A549 treated with dexamethasone at 1 μM for 4 hours (cell line): Measurements from ENCODE around the gene ATG4D. TPM values are rescaled to one million over a fixed set of nuclear protein-coding genes. Genes with fewer than 3 reads are reported as not detected.

Source experiments
- total RNA-seq: library from RNA; stranded (reverse); fragments of 200-300 nt; extraction: Qiagen RNA extraction; gene quantifications from 5 replicates; pipeline ENCODE4 v1.2.3, GENCODE V29; 2022

Gene ATG4D
- total RNA-seq = 16.4 to 21.2 TPM (median 20.6 TPM) in 5 replicates

GRCh38 chr19:10543420-10544241 is at the start of gene ATG4D:
Gene ATG4D (plus strand): TSS chr19:10543904. CDS start chr19:10544091, 187 bp downstream.

GRCh38 chr19:10503002-10503789 is 40.5 kb upstream of the ATG4D start, which contains the start of gene KEAP1:
Gene KEAP1 (minus strand): TSS chr19:10503356. CDS start chr19:10500033, 3,323 bp downstream.

GRCh38 chr19:10517361-10517759 is 26.3 kb upstream of the ATG4D start, which contains the start of gene S1PR5:
Gene S1PR5 (minus strand): TSS chr19:10517447. CDS start chr19:10515011, 2,436 bp downstream.

GRCh38 chr19:10565567-10566407 is 22.1 kb downstream of the ATG4D start, which contains the start of gene KRI1:
Gene KRI1 (minus strand): TSS chr19:10566010. CDS start chr19:10565999, 11 bp downstream.

GRCh38 chr19:10568826-10569651 is 25.3 kb downstream of the ATG4D start, which contains the start of gene CDKN2D:
Gene CDKN2D (minus strand): TSS chr19:10568979. CDS start chr19:10568653, 326 bp downstream.

GRCh38 chr19:10587022-10587838 is 43.5 kb downstream of the ATG4D start, which contains the start of gene AP1M2:
Gene AP1M2 (minus strand): TSS chr19:10587312. CDS start chr19:10587231, 81 bp downstream.

Other genes starting within 250 kb of the ATG4D start
- gene ZGLP1, start 234.1 kb upstream of the ATG4D start, total RNA-seq = 0.68 to 1.6 TPM (median 1.5 TPM) in 5 replicates
- 23.4 to 36.5 TPM (median 29.9 TPM) in 5 replicates for gene FDX2, start 227.9 kb upstream of the ATG4D start, total RNA-seq
- gene RAVER1, start 210.4 kb upstream of the ATG4D start, total RNA-seq = 16.7 to 32.5 TPM (median 30.2 TPM) in 5 replicates
- 6.7 to 9.7 TPM (median 8.2 TPM) in 5 replicates for gene ICAM3, start 204.3 kb upstream of the ATG4D start, total RNA-seq
- 27.7 to 47.5 TPM (median 44.4 TPM) in 5 replicates for gene TYK2, start 163.3 kb upstream of the ATG4D start, total RNA-seq
- gene CDC37, start 140.4 kb upstream of the ATG4D start, total RNA-seq = 155 to 208 TPM (median 189 TPM) in 5 replicates
- 3.3 to 5.2 TPM (median 4.7 TPM) in 5 replicates for gene PDE4A, start 123.4 kb upstream of the ATG4D start, total RNA-seq
- gene KEAP1, start 40.5 kb upstream of the ATG4D start, total RNA-seq = 51.2 to 65.3 TPM (median 56.6 TPM) in 5 replicates
- 0.98 to 1.7 TPM (median 1.4 TPM) in 5 replicates for gene S1PR5, start 26.5 kb upstream of the ATG4D start, total RNA-seq
- gene KRI1, start 22.1 kb downstream of the ATG4D start, total RNA-seq = 13.0 to 18.8 TPM (median 16.6 TPM) in 5 replicates
- gene CDKN2D, start 25.1 kb downstream of the ATG4D start, total RNA-seq = 4.6 to 5.9 TPM (median 5.3 TPM) in 5 replicates
- gene AP1M2, start 43.4 kb downstream of the ATG4D start, total RNA-seq = 25.7 to 36.9 TPM (median 30.2 TPM) in 5 replicates
- 6.8 to 9.8 TPM (median 8.8 TPM) in 5 replicates for gene SLC44A2, start 81.6 kb downstream of the ATG4D start, total RNA-seq
- 132 to 191 TPM (median 177 TPM) in 5 replicates for gene ILF3, start 110.4 kb downstream of the ATG4D start, total RNA-seq
- 25.9 to 31.2 TPM (median 30.5 TPM) in 5 replicates for gene QTRT1, start 157.5 kb downstream of the ATG4D start, total RNA-seq
- gene DNM2, start 174.2 kb downstream of the ATG4D start, total RNA-seq = 42.4 to 60.9 TPM (median 58.5 TPM) in 5 replicates